ENCODE data around the gene IGSF1.

The IGSF1 gene

GRCh38 chrX:131317326-131317725 is 28.2 kb upstream of the IGSF1 start:
- no peak overlapping the region for H3K4me3 ChIP-seq (ENCODE audit: control insufficient read depth, low read depth, low read length)
- DNase-seq (ENCODE audit: low read depth): no peak
- TF ChIP-seq, protein P1, sequence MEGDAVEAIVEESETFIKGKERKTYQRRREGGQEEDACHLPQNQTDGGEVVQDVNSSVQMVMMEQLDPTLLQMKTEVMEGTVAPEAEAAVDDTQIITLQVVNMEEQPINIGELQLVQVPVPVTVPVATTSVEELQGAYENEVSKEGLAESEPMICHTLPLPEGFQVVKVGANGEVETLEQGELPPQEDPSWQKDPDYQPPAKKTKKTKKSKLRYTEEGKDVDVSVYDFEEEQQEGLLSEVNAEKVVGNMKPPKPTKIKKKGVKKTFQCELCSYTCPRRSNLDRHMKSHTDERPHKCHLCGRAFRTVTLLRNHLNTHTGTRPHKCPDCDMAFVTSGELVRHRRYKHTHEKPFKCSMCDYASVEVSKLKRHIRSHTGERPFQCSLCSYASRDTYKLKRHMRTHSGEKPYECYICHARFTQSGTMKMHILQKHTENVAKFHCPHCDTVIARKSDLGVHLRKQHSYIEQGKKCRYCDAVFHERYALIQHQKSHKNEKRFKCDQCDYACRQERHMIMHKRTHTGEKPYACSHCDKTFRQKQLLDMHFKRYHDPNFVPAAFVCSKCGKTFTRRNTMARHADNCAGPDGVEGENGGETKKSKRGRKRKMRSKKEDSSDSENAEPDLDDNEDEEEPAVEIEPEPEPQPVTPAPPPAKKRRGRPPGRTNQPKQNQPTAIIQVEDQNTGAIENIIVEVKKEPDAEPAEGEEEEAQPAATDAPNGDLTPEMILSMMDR (conservative IDR thresholded peaks at IDR 0.05; ENCODE audit: control insufficient read depth, insufficient read depth, low read depth, low read length): no peak

DNA sequence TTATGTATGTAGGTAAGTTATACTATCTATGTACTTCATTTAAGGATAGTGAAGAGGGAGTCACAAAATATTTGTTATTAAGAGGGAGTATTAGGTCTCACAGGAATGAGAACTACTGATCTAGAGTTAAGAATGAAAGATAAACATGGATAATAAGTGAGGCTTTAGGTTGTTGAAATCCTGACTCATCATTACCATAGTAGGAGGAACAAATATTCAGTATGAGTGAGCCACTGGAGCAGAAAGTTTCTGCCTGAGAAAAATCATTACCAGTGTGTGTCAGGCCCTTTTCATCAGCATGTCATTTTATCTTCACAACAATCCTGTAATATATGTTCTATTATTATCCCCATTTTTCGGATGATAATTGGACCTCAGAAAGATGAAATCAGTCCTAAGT is 27.2 kb upstream of the IGSF1 start:
- TF ChIP-seq, protein P1 (conservative IDR thresholded peaks at IDR 0.05; ENCODE audit: control insufficient read depth, insufficient read depth, low read depth, low read length): no peak
- no peak overlapping the region for H3K4me3 ChIP-seq (ENCODE audit: control insufficient read depth, low read depth, low read length)
- no peak for DNase-seq (ENCODE audit: low read depth)

DNA sequence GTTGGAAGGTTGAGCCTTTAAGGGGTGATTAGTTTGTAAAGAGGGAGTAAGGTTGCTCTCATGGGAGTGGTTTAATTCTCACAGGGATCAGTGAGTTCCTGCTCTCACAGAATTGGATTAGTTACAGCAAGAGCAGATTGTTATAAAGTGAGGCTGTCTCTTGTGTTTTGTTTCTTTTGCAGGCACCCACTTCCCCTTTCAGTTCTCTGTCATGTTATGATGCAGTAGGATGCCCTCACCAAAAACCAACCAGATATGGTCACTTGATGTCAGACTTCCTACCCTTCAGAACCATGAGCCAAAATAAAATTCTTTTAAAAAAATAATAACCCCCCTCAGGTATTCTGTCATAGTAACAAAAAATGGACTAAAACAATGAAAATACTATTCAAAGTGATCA is 19.9 kb upstream of the IGSF1 start:
- H3K4me3 ChIP-seq (ENCODE audit: control insufficient read depth, low read depth, low read length): no peak overlapping the region
- TF ChIP-seq, protein P1 (conservative IDR thresholded peaks at IDR 0.05; ENCODE audit: control insufficient read depth, insufficient read depth, low read depth, low read length): no peak
- DNase-seq (ENCODE audit: low read depth): no peak

DNA sequence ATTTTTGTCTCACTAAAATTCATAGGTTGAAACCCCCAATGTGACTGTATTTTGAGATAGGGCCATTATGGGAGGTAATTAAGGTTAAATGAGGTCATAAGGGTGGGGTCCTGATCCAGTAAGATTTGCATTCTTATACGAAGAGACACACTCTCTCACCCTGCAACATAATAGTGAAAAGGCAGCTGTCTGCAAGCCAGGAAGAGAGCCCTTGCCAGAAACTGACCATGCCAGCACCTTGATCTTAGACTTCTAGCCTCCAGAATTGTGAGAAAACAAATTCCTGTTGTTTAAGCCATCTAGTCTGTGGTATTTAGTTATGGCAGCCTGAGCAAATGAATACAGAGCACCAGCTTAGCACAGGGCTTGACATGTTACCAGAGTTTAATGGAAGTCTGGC is 17.5 kb upstream of the IGSF1 start:
- DNase-seq (ENCODE audit: low read depth): no peak
- TF ChIP-seq, protein P1 (conservative IDR thresholded peaks at IDR 0.05; ENCODE audit: control insufficient read depth, insufficient read depth, low read depth, low read length): no peak
- H3K4me3 ChIP-seq (ENCODE audit: control insufficient read depth, low read depth, low read length): no peak overlapping the region

- H3K4me3 ChIP-seq (ENCODE audit: control insufficient read depth, low read depth, low read length): no peak overlapping the region
- no peak for DNase-seq (ENCODE audit: low read depth)
- TF ChIP-seq, protein P1 (conservative IDR thresholded peaks at IDR 0.05; ENCODE audit: control insufficient read depth, insufficient read depth, low read depth, low read length): no peak
Measured at GRCh38 chrX:131305926-131306325, 16.8 kb upstream of the IGSF1 start.

DNA sequence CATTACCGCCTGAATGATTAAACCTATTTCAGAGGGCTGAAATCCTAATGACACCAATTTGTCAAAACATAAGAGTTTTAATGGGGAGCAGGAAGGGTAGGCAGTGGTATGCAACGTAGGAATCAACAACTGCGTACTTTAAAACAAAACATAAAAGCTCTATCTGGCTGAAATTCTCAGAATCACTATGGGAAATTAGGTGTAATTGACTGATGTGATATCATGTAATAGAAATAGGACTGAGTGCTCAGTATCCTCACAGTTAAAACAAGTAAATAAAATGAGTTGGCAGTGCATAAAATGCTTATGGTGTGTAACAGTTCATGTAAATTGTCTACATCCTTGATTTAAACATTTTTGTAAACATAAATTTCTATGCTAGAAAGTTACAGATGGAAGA is 13.6 kb upstream of the IGSF1 start:
- TF ChIP-seq, protein P1 (conservative IDR thresholded peaks at IDR 0.05; ENCODE audit: control insufficient read depth, insufficient read depth, low read depth, low read length): no peak

GRCh38 chrX:131301155-131301554 is 12.0 kb upstream of the IGSF1 start:
- DNase-seq (ENCODE audit: low read depth): no peak
- H3K4me3 ChIP-seq (ENCODE audit: control insufficient read depth, low read depth, low read length): no peak overlapping the region
- TF ChIP-seq, protein P1 (conservative IDR thresholded peaks at IDR 0.05; ENCODE audit: control insufficient read depth, insufficient read depth, low read depth, low read length): no peak

More for the DNA sequence above, 13.6 kb upstream of the IGSF1 start:
- DNase-seq (ENCODE audit: low read depth): no peak
- no peak overlapping the region for H3K4me3 ChIP-seq (ENCODE audit: control insufficient read depth, low read depth, low read length)
